H1 (cell line): ENCODE results near the gene PITPNC1. TPM values are rescaled to one million over a fixed set of nuclear protein-coding genes. Genes with fewer than 3 reads are reported as not detected.

ENCODE experiments used
- CTCF ChIA-PET: fragments of 300-600 bp; sonication (Branson Sonifier 250); formaldehyde crosslinking; loops from one replicate; lab custom pipeline; 2021; ENCODE audit not compliant: partially characterized antibody; lab: Charles Lee
- POLR2A ChIA-PET: fragments of 300-600 bp; sonication (Branson Sonifier 250); formaldehyde crosslinking; loops from one replicate; lab custom pipeline; 2021; ENCODE audit warnings: inconsistent platforms; ENCODE audit not compliant: partially characterized antibody; lab: Charles Lee
- DNase-seq, 2 experiments: peaks; one replicate each; pipeline versions ENCODE4 v3.0.0 to v3.0.0-alpha.2; 2010 to 2022; ENCODE audit warnings: low spot score in 2 of 2, low read depth in 1 of 2, mixed read lengths in 1 of 2
- FAIRE-seq: peaks from 2 replicates; lab custom pipeline; 2011; peaks lifted over from hg19 to GRCh38; lab: Jason Lieb, UNC
- H2AFZ ChIP-seq: 2 replicates; pipeline ENCODE4 v1.8.1; 2012; ENCODE audit warnings: low read length, inconsistent platforms
- H2AK5ac ChIP-seq: 2 replicates; pipeline ENCODE4 v1.6.1; 2013; ENCODE audit warnings: low read depth, low read length
- H2BK120ac ChIP-seq: replicated peaks from 2 replicates; pipeline ENCODE3; 2013; ENCODE audit warnings: low read depth, low read length, inconsistent platforms
- H2BK12ac ChIP-seq: 2 replicates; pipeline ENCODE4 v1.6.1; 2013; ENCODE audit warnings: low read depth, low read length
- H2BK15ac ChIP-seq: 2 replicates; pipeline ENCODE4 v1.6.1; 2013; ENCODE audit warnings: low read length
- H2BK20ac ChIP-seq: 2 replicates; pipeline ENCODE4 v1.6.1; 2013; ENCODE audit warnings: low read length
- H2BK5ac ChIP-seq: 2 replicates; pipeline ENCODE4 v1.6.1; 2013; ENCODE audit warnings: low read depth, low read length
- H3K14ac ChIP-seq: 2 replicates; pipeline ENCODE4 v1.6.1; 2013; ENCODE audit warnings: inconsistent platforms; ENCODE audit not compliant: insufficient read length
- H3K18ac ChIP-seq: 2 replicates; pipeline ENCODE4 v1.6.1; 2013; ENCODE audit warnings: low read length; ENCODE audit errors: extremely low read depth
- H3K23ac ChIP-seq: 2 replicates; pipeline ENCODE4 v1.6.1; 2013; ENCODE audit warnings: inconsistent platforms; ENCODE audit not compliant: insufficient read length
- H3K23me2 ChIP-seq: 2 replicates; pipeline ENCODE4 v1.6.1; 2013; ENCODE audit warnings: low read depth, low read length
- H3K27ac ChIP-seq: 2 replicates; pipeline ENCODE4 v1.6.1; 2011; ENCODE audit warnings: low read depth, low read length, inconsistent platforms
- H3K27me3 ChIP-seq, 4 experiments: replicated peaks in 1 of 4; 1 replicate in 1 of 4; 2 replicates in 3 of 4; pipeline versions ENCODE4 v1.6.1 to v1.8.1; 2011 to 2013; ENCODE audit warnings: low read length in 3 of 4, mild to moderate bottlenecking in 3 of 4, inconsistent platforms in 2 of 4, mixed read lengths in 2 of 4, moderate library complexity in 1 of 4; ENCODE audit not compliant: control insufficient read depth in 3 of 4, insufficient read depth in 3 of 4; ENCODE audit errors: extremely low read depth in 1 of 4
- H3K36me3 ChIP-seq, 4 experiments: 2 replicates each; pipeline versions ENCODE4 v1.6.1 to v1.8.1; 2011 to 2013; ENCODE audit warnings: mild to moderate bottlenecking in 4 of 4, low read length in 3 of 4, moderate library complexity in 2 of 4, control low read depth in 1 of 4, inconsistent platforms in 1 of 4; ENCODE audit not compliant: insufficient read depth in 4 of 4, control insufficient read depth in 2 of 4
- H3K4ac ChIP-seq: replicated peaks from 2 replicates; pipeline ENCODE3; 2013; ENCODE audit warnings: low read length, low read depth, mixed read lengths, inconsistent platforms; ENCODE audit not compliant: insufficient read length
- H3K4me1 ChIP-seq, 4 experiments: replicated peaks in 1 of 4; 1 replicate in 1 of 4; 2 replicates in 3 of 4; pipeline versions ENCODE4 v1.6.1 to v1.8.1; 2011 to 2013; ENCODE audit warnings: low read length in 3 of 4, inconsistent platforms in 2 of 4, mixed read lengths in 1 of 4; ENCODE audit not compliant: insufficient read depth in 4 of 4, control insufficient read depth in 3 of 4
- H3K4me2 ChIP-seq, 2 experiments: 2 replicates each; pipeline versions ENCODE4 v1.6.1 to v1.8.1; 2011 to 2013; ENCODE audit warnings: low read depth in 2 of 2, low read length in 2 of 2, control low read depth in 1 of 2, inconsistent platforms in 1 of 2, mild to moderate bottlenecking in 1 of 2; ENCODE audit not compliant: insufficient read depth in 1 of 2
- H3K4me3 ChIP-seq, 4 experiments: fragments of 200-600, 300-600 bp in 1 of 4; sonication (generic), shearing (Covaris generic), sonication (Bioruptor Twin) in 1 of 4; 2 replicates each; pipeline versions ENCODE4 v1.5.1 to v1.8.1; 2011 to 2016; ENCODE audit warnings: low read length in 4 of 4, low read depth in 3 of 4, control low read depth in 2 of 4, inconsistent platforms in 2 of 4, mild to moderate bottlenecking in 2 of 4, mixed read lengths in 1 of 4, moderate library complexity in 1 of 4; ENCODE audit not compliant: insufficient read depth in 2 of 4; ENCODE audit errors: extremely low read depth in 1 of 4
- H3K56ac ChIP-seq: replicated peaks from 2 replicates; pipeline ENCODE3; 2013; ENCODE audit warnings: low read depth, mild to moderate bottlenecking, mixed read lengths, low read length, inconsistent platforms; ENCODE audit not compliant: insufficient read length
- H3K79me1 ChIP-seq: 2 replicates; pipeline ENCODE4 v1.6.1; 2013; ENCODE audit warnings: low read depth, low read length, control low read depth
- H3K79me2 ChIP-seq, 2 experiments: 2 replicates each; pipeline versions ENCODE4 v1.6.1 to v1.8.1; 2012 to 2013; ENCODE audit warnings: low read length in 2 of 2, mild to moderate bottlenecking in 2 of 2, inconsistent platforms in 1 of 2; ENCODE audit not compliant: insufficient read depth in 2 of 2, control insufficient read depth in 1 of 2
- H3K9ac ChIP-seq, 4 experiments: replicated peaks in 1 of 4; 1 replicate in 1 of 4; 2 replicates in 3 of 4; pipeline versions ENCODE4 v1.6.1 to v1.8.1; 2011 to 2013; ENCODE audit warnings: low read depth in 3 of 4, low read length in 3 of 4, control low read depth in 2 of 4, mild to moderate bottlenecking in 2 of 4, moderate library complexity in 2 of 4, inconsistent platforms in 1 of 4; ENCODE audit errors: extremely low read depth in 1 of 4
- H3K9me3 ChIP-seq, 2 experiments: 2 replicates each; pipeline versions ENCODE4 v1.6.1 to v1.8.1; 2012 to 2013; ENCODE audit warnings: mild to moderate bottlenecking in 2 of 2, moderate library complexity in 2 of 2, control low read depth in 1 of 2, inconsistent platforms in 1 of 2, low read depth in 1 of 2, low read length in 1 of 2, mixed read lengths in 1 of 2; ENCODE audit not compliant: insufficient read depth in 2 of 2
- H4K20me1 ChIP-seq, 2 experiments: replicated peaks in 1 of 2; 2 replicates each; pipeline versions ENCODE3 to v1.8.1; 2011 to 2013; ENCODE audit warnings: inconsistent platforms in 2 of 2, low read length in 2 of 2, mild to moderate bottlenecking in 1 of 2; ENCODE audit not compliant: insufficient read depth in 2 of 2, control insufficient read depth in 1 of 2
- H4K5ac ChIP-seq: 2 replicates; pipeline ENCODE4 v1.6.1; 2013; ENCODE audit warnings: low read length, low read depth, mixed read lengths, inconsistent platforms; ENCODE audit not compliant: insufficient read length
- H4K8ac ChIP-seq: 2 replicates; pipeline ENCODE4 v1.8.0; 2013; ENCODE audit warnings: mild to moderate bottlenecking, moderate library complexity, low read length, inconsistent platforms; ENCODE audit not compliant: insufficient read depth; ENCODE audit errors: extremely low read depth
- H4K91ac ChIP-seq: replicated peaks from 2 replicates; pipeline ENCODE3; 2013; ENCODE audit warnings: low read length, mixed read lengths, inconsistent platforms; ENCODE audit not compliant: insufficient read length
- BACH1 ChIP-seq: IDR thresholded peaks from 2 replicates; pipeline ENCODE4 v1.6.1; 2012; ENCODE audit warnings: low read length, improper control_type of control experiment
- NANOG ChIP-seq: IDR thresholded peaks from 2 replicates; pipeline ENCODE4 v1.6.1; 2011; ENCODE audit warnings: low read length, low read depth, mild to moderate bottlenecking, inconsistent platforms; ENCODE audit not compliant: insufficient read depth, poor library complexity, severe bottlenecking
- WGBS, 2 experiments: shearing (Covaris generic) in 1 of 2; methylation state at CpG; one replicate each; pipeline versions ENCODE4 v1.1.6 to v1.1.7; 2013 to 2015; ENCODE audit warnings: low lambda C conversion rate in 2 of 2, mixed read lengths in 2 of 2, inconsistent platforms in 1 of 2, low coverage in 1 of 2, missing lambda C conversion rate in 1 of 2; ENCODE audit not compliant: insufficient replicate concordance in 2 of 2, insufficient coverage in 1 of 2, insufficient read length in 1 of 2; ENCODE audit errors: extremely low coverage in 1 of 2, missing lambda C conversion rate in 1 of 2; 5-methylcytosine and 5-hydroxymethylcytosine counted together
- polyA plus RNA-seq, 7 experiments: library from polyadenylated mRNA; depleted of rRNA in 3 of 7; stranded (reverse) in 5 of 7; unstranded in 2 of 7; fragments of >200 nt in 5 of 7; fragments of 200-250 nt in 2 of 7; gene quantifications; 1 replicate in 5 of 7; 2 replicates in 1 of 7; 4 replicates in 1 of 7; pipeline versions ENCODE4 v1.2.1 to v1.2.3, GENCODE V29; 2011 to 2013; ENCODE audit warnings: missing spikeins in 2 of 7, mixed read lengths in 2 of 7
- total RNA-seq: library from RNA; stranded (reverse); fragmentation: NEBNext Ultra II Directional; extraction: Animal tissue kit (Norgen Biotek cat#: 25700); gene quantifications from 2 replicates; pipeline ENCODE4 v1.2.1, GENCODE V29; 2021

The PITPNC1 gene
- total and polyA plus RNA-seq, 2 of the 8 experiments (the other 6 are each of a cell fraction or from before 2014, with no cell fraction given) = 17.6 to 54.7 TPM

DNA sequence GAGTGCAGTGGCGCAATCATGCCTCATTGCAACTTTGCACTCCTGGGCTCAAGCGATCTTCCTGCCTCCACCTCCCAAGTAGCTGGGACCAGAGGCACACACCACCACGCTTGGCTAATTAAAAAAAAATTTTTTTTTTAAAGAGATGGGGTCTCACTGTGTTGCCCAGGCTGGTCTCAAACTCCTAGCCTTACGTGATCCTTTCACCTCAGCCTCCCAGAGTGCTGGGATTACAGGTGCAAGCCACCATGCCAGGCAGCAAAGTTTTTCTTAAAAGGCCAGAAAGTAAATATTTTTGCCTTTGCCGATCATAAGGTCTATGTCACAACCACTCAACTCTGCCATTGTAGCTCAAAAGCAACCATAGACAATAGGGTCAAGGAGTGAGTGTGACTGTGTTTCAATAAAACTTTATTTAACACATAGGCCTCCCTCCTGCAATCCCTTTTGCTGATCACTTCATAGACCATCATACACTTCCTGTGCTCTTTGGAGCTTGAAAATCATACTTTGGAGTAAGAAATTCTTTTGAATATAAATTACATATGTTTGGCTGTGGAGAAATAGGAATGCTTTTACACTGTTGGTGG lies 48.6 kb downstream of the PITPNC1 start:
- peaks cover 0 to 38% of the 10 kb centered on the region in 2 experiments; a peak in 2 of 4 replicates for H3K79me2 ChIP-seq
- FAIRE-seq = no peak

More for the DNA sequence above, 48.6 kb downstream of the PITPNC1 start:
- peaks cover 0 to 4% (median 0%) of the 10 kb centered on the region in 4 experiments; a peak in 1 of 7 replicates for H3K4me1 ChIP-seq
- no peaks in the 10 kb centered on the region for H3K27me3 ChIP-seq
- H3K23ac ChIP-seq = no peak overlapping the region
- H4K5ac ChIP-seq = no peak overlapping the region
- ChIA-PET CTCF (interaction anchor here (1.7 kb wide), 1 partner anchor 50 kb away, joined by 5 read pairs; no protein-coding TSS in a partner anchor), POLR2A (no interaction called here)
- no peak overlapping the region for H3K4me2 ChIP-seq
- H4K8ac ChIP-seq = no peak overlapping the region
- H2BK20ac ChIP-seq = no peak overlapping the region
- no peak overlapping the region for H3K4ac ChIP-seq
- H4K20me1 ChIP-seq = no peaks in the 10 kb centered on the region
- no peak overlapping the region for H2BK5ac ChIP-seq
- H3K18ac ChIP-seq = no peak overlapping the region
- no peak for DNase-seq
- TF ChIP-seq BACH1 (no peak), NANOG (no peak)
- H3K9me3 ChIP-seq = no peaks in the 10 kb centered on the region
- H2AK5ac ChIP-seq = no peak overlapping the region
- no peak overlapping the region for H2BK120ac ChIP-seq
- H3K4me3 ChIP-seq = no peak overlapping the region
- H2BK12ac ChIP-seq = no peak overlapping the region
- no peak overlapping the region for H2AFZ ChIP-seq
- 95% methylated on average over 3 of the region's 5 CpGs; no CpG with 5 or more reads in 1 of the 2 experiments for WGBS, 2 experiments
- H2BK15ac ChIP-seq = no peak overlapping the region
- no peak overlapping the region for H3K27ac ChIP-seq
- H4K91ac ChIP-seq = no peak overlapping the region
- peaks cover 4% of the 10 kb centered on the region; the same call in 1 of the 2 replicates for H3K79me1 ChIP-seq
- H3K9ac ChIP-seq = no peak overlapping the region
- no peak overlapping the region for H3K14ac ChIP-seq
- H3K56ac ChIP-seq = no peak overlapping the region
- no peaks in the 10 kb centered on the region for H3K23me2 ChIP-seq
- no peaks in the 10 kb centered on the region for H3K36me3 ChIP-seq
